IPS-11a (cell line): Measurements from ENCODE around the gene HEPACAM2.

Experiments
- H3K4me3 ChIP-seq: one replicate; pipeline ENCODE4 v1.5.1; 2013; ENCODE audit warnings: low read depth, low read length, control low read depth

HEPACAM2 gene

GRCh38 chr7:93203496-93203895, 22.8 kb downstream of the HEPACAM2 start:
- H3K4me3 ChIP-seq: no peak overlapping the region

GRCh38 chr7:93202594-93203250, 23.5 kb downstream of the HEPACAM2 start:
- no peak overlapping the region for H3K4me3 ChIP-seq

GRCh38 chr7:93198472-93198871, 27.8 kb downstream of the HEPACAM2 start:
- H3K4me3 ChIP-seq: no peak overlapping the region

- no peak overlapping the region for H3K4me3 ChIP-seq
Measured at GRCh38 chr7:93196336-93196735, 29.9 kb downstream of the HEPACAM2 start.

GRCh38 chr7:93194386-93194785, 31.9 kb downstream of the HEPACAM2 start:
- H3K4me3 ChIP-seq: no peak overlapping the region

- no peak overlapping the region for H3K4me3 ChIP-seq
Measured at GRCh38 chr7:93188870-93189634, 37.2 kb downstream of the HEPACAM2 start.

- H3K4me3 ChIP-seq: no peak overlapping the region
Measured at GRCh38 chr7:93185303-93186027, 40.8 kb downstream of the HEPACAM2 start.

GRCh38 chr7:93179173-93179572, 47.1 kb downstream of the HEPACAM2 start:
- H3K4me3 ChIP-seq: no peak overlapping the region

GRCh38 chr7:93178213-93178612, 48.1 kb downstream of the HEPACAM2 start:
- H3K4me3 ChIP-seq: no peak overlapping the region

- no peak overlapping the region for H3K4me3 ChIP-seq
Measured at GRCh38 chr7:93176992-93177580, 49.2 kb downstream of the HEPACAM2 start.

GRCh38 chr7:93175219-93175618, 51.0 kb downstream of the HEPACAM2 start:
- H3K4me3 ChIP-seq: no peak overlapping the region

- H3K4me3 ChIP-seq: no peak overlapping the region
Measured at GRCh38 chr7:93172683-93173082, 53.6 kb downstream of the HEPACAM2 start.

- no peak overlapping the region for H3K4me3 ChIP-seq
Measured at GRCh38 chr7:93171606-93172226, 54.6 kb downstream of the HEPACAM2 start.

- H3K4me3 ChIP-seq: no peak overlapping the region
Measured at GRCh38 chr7:93165447-93165846, 60.8 kb downstream of the HEPACAM2 start.

- H3K4me3 ChIP-seq: no peak overlapping the region
Measured at GRCh38 chr7:93164766-93165165, 61.5 kb downstream of the HEPACAM2 start.

GRCh38 chr7:93161181-93161762, 65.0 kb downstream of the HEPACAM2 start:
- no peak overlapping the region for H3K4me3 ChIP-seq

GRCh38 chr7:93160410-93160809, 65.9 kb downstream of the HEPACAM2 start:
- no peak overlapping the region for H3K4me3 ChIP-seq

- H3K4me3 ChIP-seq: no peak overlapping the region
Measured at GRCh38 chr7:93159490-93159889, 66.8 kb downstream of the HEPACAM2 start.

- H3K4me3 ChIP-seq: no peak overlapping the region
Measured at GRCh38 chr7:93156884-93157283, 69.4 kb downstream of the HEPACAM2 start.

- H3K4me3 ChIP-seq: no peak overlapping the region
Measured at GRCh38 chr7:93150200-93150835, 76.0 kb downstream of the HEPACAM2 start.
